ENCODE results near the gene TOM1L2.
"Not testable (repeated sequence)": the region's sequence is repeated elsewhere in the genome, so short reads cannot be mapped to it uniquely, and the experiment has no call there.

DNA sequence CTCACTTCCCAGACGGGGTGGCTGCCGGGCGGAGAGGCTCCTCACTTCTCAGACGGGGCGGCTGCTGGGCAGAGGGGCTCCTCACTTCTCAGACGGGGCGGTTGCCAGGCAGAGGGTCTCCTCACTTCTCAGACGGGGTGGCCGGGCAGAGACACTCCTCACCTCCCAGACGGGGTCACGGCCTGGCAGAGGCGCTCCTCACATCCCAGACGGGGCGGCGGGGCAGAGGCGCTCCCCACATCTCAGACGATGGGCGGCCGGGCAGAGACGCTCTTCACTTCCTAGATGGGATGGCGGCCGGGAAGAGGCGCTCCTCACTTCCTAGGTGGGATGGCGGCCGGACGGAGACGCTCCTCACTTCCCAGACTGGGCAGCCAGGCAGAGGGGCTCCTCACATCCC is 59.9 kb downstream of the TOM1L2 start:
- TF ChIP-seq, protein P1, sequence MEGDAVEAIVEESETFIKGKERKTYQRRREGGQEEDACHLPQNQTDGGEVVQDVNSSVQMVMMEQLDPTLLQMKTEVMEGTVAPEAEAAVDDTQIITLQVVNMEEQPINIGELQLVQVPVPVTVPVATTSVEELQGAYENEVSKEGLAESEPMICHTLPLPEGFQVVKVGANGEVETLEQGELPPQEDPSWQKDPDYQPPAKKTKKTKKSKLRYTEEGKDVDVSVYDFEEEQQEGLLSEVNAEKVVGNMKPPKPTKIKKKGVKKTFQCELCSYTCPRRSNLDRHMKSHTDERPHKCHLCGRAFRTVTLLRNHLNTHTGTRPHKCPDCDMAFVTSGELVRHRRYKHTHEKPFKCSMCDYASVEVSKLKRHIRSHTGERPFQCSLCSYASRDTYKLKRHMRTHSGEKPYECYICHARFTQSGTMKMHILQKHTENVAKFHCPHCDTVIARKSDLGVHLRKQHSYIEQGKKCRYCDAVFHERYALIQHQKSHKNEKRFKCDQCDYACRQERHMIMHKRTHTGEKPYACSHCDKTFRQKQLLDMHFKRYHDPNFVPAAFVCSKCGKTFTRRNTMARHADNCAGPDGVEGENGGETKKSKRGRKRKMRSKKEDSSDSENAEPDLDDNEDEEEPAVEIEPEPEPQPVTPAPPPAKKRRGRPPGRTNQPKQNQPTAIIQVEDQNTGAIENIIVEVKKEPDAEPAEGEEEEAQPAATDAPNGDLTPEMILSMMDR (IDR thresholded peaks at IDR 0.05), result not testable (repeated sequence)
- TF ChIP-seq POLR2A (IDR thresholded peaks at IDR 0.05), result not testable (repeated sequence)
